ENCODE results near the gene HCST. TPM values are rescaled to one million over a fixed set of nuclear protein-coding genes. Genes with fewer than 3 reads are reported as not detected.
A peak's percentile ranks its signal among the peaks of the same experiment; 100 is the strongest.
"Not testable (repeated sequence)": the region's sequence is repeated elsewhere in the genome, so short reads cannot be mapped to it uniquely, and the experiment has no call there.

Gene HCST
- total RNA-seq, 1 donor from 2014 or later: 9.1 TPM

DNA sequence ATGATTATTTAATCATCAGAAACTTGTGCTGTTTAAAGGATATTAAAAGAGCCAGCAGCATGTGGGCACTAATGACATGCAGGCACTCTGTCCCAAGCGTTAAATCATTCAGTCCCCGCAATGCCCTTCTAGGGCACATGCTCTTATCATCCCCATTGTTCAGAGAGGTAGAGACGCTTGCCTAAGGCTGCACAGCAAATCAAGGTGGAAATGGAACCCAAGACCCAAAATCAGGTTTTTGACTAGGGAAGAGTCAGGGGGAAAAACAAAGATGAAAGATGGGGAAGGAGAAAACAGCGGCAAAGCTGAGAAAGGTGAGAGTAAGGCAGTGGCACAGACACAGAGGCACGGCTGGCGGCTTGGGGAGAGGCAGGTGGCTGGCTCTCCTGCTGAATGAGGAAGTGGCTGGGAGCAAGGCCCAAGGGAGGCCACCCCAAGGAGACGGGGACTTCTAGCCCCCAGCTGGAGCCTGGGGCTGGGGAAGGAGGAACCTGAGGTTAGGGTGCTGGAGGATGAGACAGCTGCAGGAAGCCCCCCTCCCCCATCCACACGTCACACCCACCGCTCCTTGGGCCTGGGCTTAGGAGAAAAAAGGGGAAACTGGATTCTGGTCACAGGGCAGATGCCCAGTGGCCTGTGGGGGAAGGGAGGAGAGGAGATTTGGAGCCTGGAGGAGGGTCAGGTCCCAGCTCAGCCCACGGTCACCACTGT lies 6.8 kb downstream of the HCST start:
- no peaks in the 10 kb centered on the region for H3K4me1 ChIP-seq

DNA sequence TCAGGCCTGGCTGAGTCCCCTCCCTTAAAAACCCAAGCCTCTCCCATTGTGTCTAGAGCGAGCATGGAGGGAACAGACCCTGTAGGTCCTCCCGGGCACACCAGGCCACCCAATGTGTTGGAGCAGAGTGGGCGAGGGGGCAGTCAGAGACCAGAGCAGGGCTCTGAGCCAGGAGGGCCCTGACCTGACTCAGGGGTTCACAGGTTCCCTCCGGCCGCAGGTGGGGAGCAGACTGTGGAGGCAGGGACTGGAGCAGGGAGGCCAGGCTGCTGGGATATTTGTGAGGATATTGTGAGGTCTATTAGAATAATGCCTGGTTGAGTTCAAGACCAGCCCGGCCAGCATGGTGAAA lies 7.3 kb downstream of the HCST start:
- TF ChIP-seq CTCF (IDR thresholded peaks at IDR 0.05): no peak
- TF ChIP-seq POLR2AphosphoS5 (IDR thresholded peaks at IDR 0.05; ENCODE audit: insufficient read depth in 1 of 2, low read depth in 1 of 2): no peak
- TF ChIP-seq POLR2A (IDR thresholded peaks at IDR 0.05): no peak

More for the DNA sequence above, 6.8 kb downstream of the HCST start:
- Histone ChIP-seq H3K9me3 (no peaks in the 10 kb centered on the region), H3K36me3 (no peaks in the 10 kb centered on the region), H3K4me3 (no peak overlapping the region), H3K27me3 (no peaks in the 10 kb centered on the region), H3K27ac (no peak overlapping the region)
- DNase-seq (ENCODE audit: extremely low spot score in 2 of 2): no peak
- intact Hi-C loops (cut with DNase I): no loop called here
- TF ChIP-seq CTCF (IDR thresholded peaks at IDR 0.05) (no peak), POLR2A (IDR thresholded peaks at IDR 0.05) (peak in 1 of 2 donors; percentile 7), POLR2AphosphoS5 (IDR thresholded peaks at IDR 0.05; ENCODE audit: insufficient read depth in 1 of 2, low read depth in 1 of 2) (peak in 1 of 2 donors; percentile 44)

DNA sequence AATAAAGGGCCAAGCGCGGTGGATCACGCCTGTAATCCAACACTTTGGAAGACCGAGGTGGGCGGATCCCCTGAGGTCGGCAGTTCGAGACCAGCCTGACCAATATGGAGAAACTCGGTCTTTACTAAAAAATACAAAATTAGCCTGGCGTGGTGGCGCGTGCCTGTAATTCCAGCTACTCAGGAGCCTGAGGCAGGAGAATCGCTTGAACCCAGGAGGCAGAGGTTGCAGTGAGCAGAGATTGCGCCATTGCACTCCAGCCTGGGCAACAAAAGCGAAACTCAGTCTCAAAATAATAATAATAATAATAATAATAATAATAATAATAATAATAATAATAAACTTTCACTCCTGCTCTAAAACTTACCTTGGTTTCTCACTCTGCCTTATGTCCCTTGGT lies 8.0 kb downstream of the HCST start:
- intact Hi-C loops (cut with DNase I); H3K27ac ChIP-seq; H3K9me3 ChIP-seq; H3K4me1 ChIP-seq; H3K27me3 ChIP-seq; H3K4me3 ChIP-seq; H3K36me3 ChIP-seq; DNase-seq (ENCODE audit: extremely low spot score in 2 of 2): not testable (repeated sequence)

More for the DNA sequence above, 7.3 kb downstream of the HCST start:
- H3K36me3 ChIP-seq: no peaks in the 10 kb centered on the region
- H3K4me1 ChIP-seq: no peaks in the 10 kb centered on the region
- no peaks in the 10 kb centered on the region for H3K27me3 ChIP-seq
- H3K4me3 ChIP-seq: no peak overlapping the region
- no peak for DNase-seq (ENCODE audit: extremely low spot score in 2 of 2)
- no peak overlapping the region for H3K27ac ChIP-seq
- intact Hi-C loops (cut with DNase I): no loop called here
- H3K9me3 ChIP-seq: no peaks in the 10 kb centered on the region

DNA sequence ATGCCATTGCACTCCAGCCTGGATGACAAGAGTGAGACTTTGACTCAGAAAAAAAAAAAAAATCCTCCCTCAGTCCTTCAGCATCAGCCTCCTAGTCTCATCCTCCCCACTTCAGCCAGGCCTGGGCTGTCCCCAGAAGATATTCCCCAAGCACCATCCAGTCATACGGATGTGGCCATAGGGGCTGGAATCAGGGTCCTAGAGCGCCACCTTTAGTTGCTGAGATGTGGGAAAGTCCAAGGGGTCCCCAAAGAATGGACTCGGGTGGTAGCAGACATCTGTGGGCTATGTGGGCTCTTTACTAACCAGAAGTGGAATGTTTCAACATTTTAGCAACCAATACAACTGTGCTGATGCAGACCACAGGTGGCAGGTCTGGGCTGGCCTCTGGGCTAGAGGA lies 8.8 kb downstream of the HCST start:
- no peaks in the 10 kb centered on the region for H3K4me1 ChIP-seq
- H3K9me3 ChIP-seq: no peaks in the 10 kb centered on the region
- no peak for DNase-seq (ENCODE audit: extremely low spot score in 2 of 2)
- H3K4me3 ChIP-seq: no peak overlapping the region
- intact Hi-C loops (cut with DNase I): no loop called here
- no peaks in the 10 kb centered on the region for H3K27me3 ChIP-seq
- no peaks in the 10 kb centered on the region for H3K36me3 ChIP-seq
- no peak overlapping the region for H3K27ac ChIP-seq
- TF ChIP-seq POLR2AphosphoS5 (IDR thresholded peaks at IDR 0.05; ENCODE audit: insufficient read depth in 1 of 2, low read depth in 1 of 2): no peak
- TF ChIP-seq POLR2A (IDR thresholded peaks at IDR 0.05): no peak
- TF ChIP-seq CTCF (IDR thresholded peaks at IDR 0.05): no peak

- Histone ChIP-seq H3K4me3 (no peak overlapping the region), H3K27ac (no peak overlapping the region), H3K36me3 (no peaks in the 10 kb centered on the region), H3K9me3 (no peaks in the 10 kb centered on the region), H3K4me1 (no peaks in the 10 kb centered on the region), H3K27me3 (no peaks in the 10 kb centered on the region)
- DNase-seq (ENCODE audit: extremely low spot score in 2 of 2): no peak
- intact Hi-C loops (cut with DNase I): no loop called here
- TF ChIP-seq POLR2AphosphoS5 (IDR thresholded peaks at IDR 0.05; ENCODE audit: insufficient read depth in 1 of 2, low read depth in 1 of 2): no peak
- no peak for TF ChIP-seq CTCF (IDR thresholded peaks at IDR 0.05)
- no peak for TF ChIP-seq POLR2A (IDR thresholded peaks at IDR 0.05)
These were observed 9.5 kb downstream of the HCST start for GRCh38 chr19:35911790-35912189.
